ENCODE measurements around the gene TMPRSS11B. TPM values are rescaled to one million over a fixed set of nuclear protein-coding genes. Genes with fewer than 3 reads are reported as not detected.

Gene TMPRSS11B
- total RNA-seq, 1 donor from 2014 or later = not detected

- no peak for DNase-seq
- Mint-ChIP-seq H3K36me3 (ENCODE audit: unreplicated experiment) (no peaks in the 10 kb centered on the region), H3K4me1 (ENCODE audit: low read depth, unreplicated experiment) (no peaks in the 10 kb centered on the region), H3K27ac (ENCODE audit: unreplicated experiment) (no peak overlapping the region), H3K4me3 (ENCODE audit: unreplicated experiment) (no peak overlapping the region), H3K9me3 (ENCODE audit: unreplicated experiment) (peaks cover 5% of the 10 kb centered on the region), H3K27me3 (ENCODE audit: unreplicated experiment) (no peaks in the 10 kb centered on the region)
- no peak for TF ChIP-seq CTCF (IDR thresholded peaks at IDR 0.05; ENCODE audit: partially characterized antibody, unreplicated experiment)
These were observed 52.3 kb downstream of the TMPRSS11B start for GRCh38 chr4:68193194-68193593.

- H3K27me3 Mint-ChIP-seq (ENCODE audit: unreplicated experiment) = no peaks in the 10 kb centered on the region
- no peaks in the 10 kb centered on the region for H3K36me3 Mint-ChIP-seq (ENCODE audit: unreplicated experiment)
- no peak for TF ChIP-seq CTCF (IDR thresholded peaks at IDR 0.05; ENCODE audit: partially characterized antibody, unreplicated experiment)
- H3K9me3 Mint-ChIP-seq (ENCODE audit: unreplicated experiment) = no peaks in the 10 kb centered on the region
- no peak overlapping the region for H3K27ac Mint-ChIP-seq (ENCODE audit: unreplicated experiment)
- no peak for DNase-seq
- H3K4me1 Mint-ChIP-seq (ENCODE audit: low read depth, unreplicated experiment) = no peaks in the 10 kb centered on the region
- H3K4me3 Mint-ChIP-seq (ENCODE audit: unreplicated experiment) = no peak overlapping the region
These were observed 58.3 kb downstream of the TMPRSS11B start for GRCh38 chr4:68187145-68187544.

- no peak for TF ChIP-seq CTCF (IDR thresholded peaks at IDR 0.05; ENCODE audit: partially characterized antibody, unreplicated experiment)
- Mint-ChIP-seq H3K27me3 (ENCODE audit: unreplicated experiment) (no peaks in the 10 kb centered on the region), H3K36me3 (ENCODE audit: unreplicated experiment) (no peaks in the 10 kb centered on the region), H3K9me3 (ENCODE audit: unreplicated experiment) (peaks cover 3% of the 10 kb centered on the region), H3K4me3 (ENCODE audit: unreplicated experiment) (no peak overlapping the region), H3K4me1 (ENCODE audit: low read depth, unreplicated experiment) (no peaks in the 10 kb centered on the region), H3K27ac (ENCODE audit: unreplicated experiment) (no peak overlapping the region)
- DNase-seq = no peak
These were observed 60.6 kb downstream of the TMPRSS11B start for GRCh38 chr4:68184923-68185322.

- H3K27me3 Mint-ChIP-seq (ENCODE audit: unreplicated experiment) = no peaks in the 10 kb centered on the region
- no peak overlapping the region for H3K27ac Mint-ChIP-seq (ENCODE audit: unreplicated experiment)
- no peak overlapping the region for H3K4me3 Mint-ChIP-seq (ENCODE audit: unreplicated experiment)
- no peak for TF ChIP-seq CTCF (IDR thresholded peaks at IDR 0.05; ENCODE audit: partially characterized antibody, unreplicated experiment)
- no peaks in the 10 kb centered on the region for H3K36me3 Mint-ChIP-seq (ENCODE audit: unreplicated experiment)
- DNase-seq = no peak
- H3K4me1 Mint-ChIP-seq (ENCODE audit: low read depth, unreplicated experiment) = no peaks in the 10 kb centered on the region
- H3K9me3 Mint-ChIP-seq (ENCODE audit: unreplicated experiment) = peaks cover 3% of the 10 kb centered on the region
These were observed 62.1 kb downstream of the TMPRSS11B start for GRCh38 chr4:68183417-68183816.

GRCh38 chr4:68182382-68182820 is 63.1 kb downstream of the TMPRSS11B start:
- DNase-seq = no peak
- no peak overlapping the region for H3K4me3 Mint-ChIP-seq (ENCODE audit: unreplicated experiment)
- no peaks in the 10 kb centered on the region for H3K36me3 Mint-ChIP-seq (ENCODE audit: unreplicated experiment)
- H3K27ac Mint-ChIP-seq (ENCODE audit: unreplicated experiment) = no peak overlapping the region
- no peak for TF ChIP-seq CTCF (IDR thresholded peaks at IDR 0.05; ENCODE audit: partially characterized antibody, unreplicated experiment)
- H3K9me3 Mint-ChIP-seq (ENCODE audit: unreplicated experiment) = peaks cover 3% of the 10 kb centered on the region
- H3K27me3 Mint-ChIP-seq (ENCODE audit: unreplicated experiment) = no peaks in the 10 kb centered on the region
- no peaks in the 10 kb centered on the region for H3K4me1 Mint-ChIP-seq (ENCODE audit: low read depth, unreplicated experiment)
